HG03064 (cell line): Measurements from ENCODE around the gene AFM.
A peak's percentile ranks its signal among the peaks of the same experiment; 100 is the strongest.

Experiments used
- ATAC-seq: cut with Tn5 transposase; IDR thresholded peaks from one replicate; pipeline ENCODE4 v1.9.1; 2021; ENCODE audit warnings: low read depth; ENCODE audit not compliant: unreplicated experiment

The AFM gene

GRCh38 chr4:73481358-73481757 lies at the start of gene AFM:
Gene AFM (plus strand): TSS chr4:73481745. CDS start chr4:73481776, 31 bp downstream.
- no peak for ATAC-seq

- no peak for ATAC-seq
Observed at GRCh38 chr4:73431813-73432168, 49.8 kb upstream of the AFM start.

- no peak for ATAC-seq
Observed at GRCh38 chr4:73432169-73433000, 49.2 kb upstream of the AFM start.

- ATAC-seq: no peak
Observed at GRCh38 chr4:73433140-73433539, 48.4 kb upstream of the AFM start.

- no peak for ATAC-seq
Observed at GRCh38 chr4:73434311-73434710, 47.2 kb upstream of the AFM start.

GRCh38 chr4:73435984-73436383 lies 45.6 kb upstream of the AFM start, which contains the start of gene AFP:
Gene AFP (plus strand): TSS chr4:73436221. CDS start chr4:73436263, 42 bp downstream.
- ATAC-seq: no peak

GRCh38 chr4:73436674-73437557 lies 44.6 kb upstream of the AFM start:
- ATAC-seq: no peak

GRCh38 chr4:73437558-73437956 lies 44.0 kb upstream of the AFM start:
- no peak for ATAC-seq

- ATAC-seq: no peak
Observed at GRCh38 chr4:73438048-73438447, 43.5 kb upstream of the AFM start.

GRCh38 chr4:73438582-73439215 lies 42.8 kb upstream of the AFM start:
- ATAC-seq: no peak

GRCh38 chr4:73439445-73439844 lies 42.1 kb upstream of the AFM start:
- no peak for ATAC-seq

GRCh38 chr4:73439991-73440390 lies 41.6 kb upstream of the AFM start:
- no peak for ATAC-seq

GRCh38 chr4:73440653-73441052 lies 40.9 kb upstream of the AFM start:
- ATAC-seq: no peak

GRCh38 chr4:73442275-73442674 lies 39.3 kb upstream of the AFM start:
- ATAC-seq: no peak

GRCh38 chr4:73443224-73443623 lies 38.3 kb upstream of the AFM start:
- no peak for ATAC-seq

- no peak for ATAC-seq
Observed at GRCh38 chr4:73445383-73446335, 35.9 kb upstream of the AFM start.

- ATAC-seq: peak; percentile 96
Observed at GRCh38 chr4:73446336-73446938, 35.1 kb upstream of the AFM start.

- no peak for ATAC-seq
Observed at GRCh38 chr4:73447671-73448070, 33.9 kb upstream of the AFM start.

- ATAC-seq: no peak
Observed at GRCh38 chr4:73448448-73449203, 32.9 kb upstream of the AFM start.
